NCI-H2107 (cell line): ENCODE measurements around the gene SPI1.

Experiments used
- DNase-seq: peaks from one replicate; lab custom pipeline; 2025; lab: John Stamatoyannopoulos, UW

The SPI1 gene

GRCh38 chr11:47406896-47407745 lies 28.8 kb upstream of the SPI1 start:
- no peak for DNase-seq

DNA sequence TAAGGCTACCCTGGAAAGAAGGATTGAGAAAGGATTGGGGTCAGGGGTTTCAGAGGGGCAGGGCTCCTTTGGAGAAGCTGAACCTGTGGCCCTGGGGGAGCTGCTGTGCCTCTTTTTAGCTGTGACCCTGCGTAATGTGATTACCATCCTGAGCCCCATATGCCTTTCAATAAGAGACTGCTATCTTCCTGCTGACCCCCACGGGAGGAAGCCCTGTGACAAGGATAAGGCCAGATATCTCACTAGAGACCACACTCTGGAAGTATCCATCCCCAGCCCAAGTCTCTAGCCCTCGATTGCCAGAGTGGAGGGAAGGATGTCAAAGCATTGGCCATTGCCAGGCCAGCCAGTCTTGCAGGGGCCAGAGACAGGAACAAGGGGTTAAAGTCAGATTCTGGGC lies 25.2 kb upstream of the SPI1 start:
- no peak for DNase-seq

DNA sequence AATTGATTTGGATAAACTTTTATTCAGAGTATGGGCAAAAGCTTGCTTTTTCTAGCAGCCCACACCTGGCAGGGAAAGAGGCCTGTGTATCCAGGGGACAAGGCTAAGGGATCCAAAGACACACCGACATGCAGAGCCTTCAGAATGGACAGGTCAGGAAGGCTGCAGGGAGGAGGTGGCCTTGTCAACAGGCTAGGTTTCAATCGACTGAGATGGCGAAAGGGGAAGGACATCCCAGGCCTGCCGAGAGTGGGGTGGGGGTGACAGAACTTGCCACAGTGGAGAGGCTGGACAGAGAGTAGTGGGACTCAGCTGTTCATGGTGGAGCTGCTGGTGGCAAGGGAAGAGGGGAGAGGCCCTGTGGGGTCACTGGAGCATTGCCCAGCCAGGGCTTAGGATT lies 24.8 kb upstream of the SPI1 start:
- DNase-seq: no peak

GRCh38 chr11:47400768-47401279 lies 22.5 kb upstream of the SPI1 start:
- DNase-seq: no peak

- DNase-seq: no peak
These were observed 21.8 kb upstream of the SPI1 start for GRCh38 chr11:47399860-47400767.

DNA sequence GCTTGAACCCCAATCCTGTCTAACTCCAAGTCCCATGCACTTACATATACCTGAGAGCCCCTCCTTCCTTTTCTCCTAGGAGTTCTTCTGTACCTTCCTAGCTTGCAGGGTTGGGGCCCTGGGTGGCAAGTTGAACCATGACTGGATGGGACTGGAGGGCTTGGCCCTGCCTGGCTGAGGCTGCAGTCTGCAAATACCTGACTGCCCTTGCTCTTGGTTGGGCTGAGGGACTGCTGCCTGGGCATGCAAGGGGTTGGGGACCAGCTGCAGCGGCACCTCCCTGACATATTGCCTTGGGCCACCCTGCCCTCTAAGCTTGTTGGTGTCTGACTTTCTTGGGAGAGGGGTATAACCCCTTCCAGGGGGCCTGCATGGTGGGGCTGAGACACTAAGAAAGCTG lies 20.2 kb upstream of the SPI1 start:
- no peak for DNase-seq

DNA sequence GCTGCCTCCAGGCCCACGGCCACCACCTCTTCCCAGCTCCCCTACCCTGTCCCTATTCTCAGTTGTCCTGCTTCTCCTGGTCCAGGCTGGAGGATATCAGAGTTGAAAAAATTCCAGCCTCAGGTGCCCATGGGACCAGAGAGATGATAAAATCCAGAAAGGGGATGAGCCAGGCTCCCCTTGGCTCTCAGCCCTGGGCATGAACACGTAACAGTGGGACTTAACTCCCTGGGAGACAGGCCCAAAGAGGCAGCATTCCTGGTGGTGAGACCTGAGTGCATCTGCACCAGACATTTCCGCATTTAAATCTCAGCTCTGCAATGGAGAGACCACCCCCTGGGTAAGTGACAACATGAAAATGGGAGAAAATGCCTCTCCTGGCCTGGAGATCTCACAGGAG lies 19.7 kb upstream of the SPI1 start:
- DNase-seq: no peak

GRCh38 chr11:47396049-47396320 lies 17.6 kb upstream of the SPI1 start:
- no peak for DNase-seq

DNA sequence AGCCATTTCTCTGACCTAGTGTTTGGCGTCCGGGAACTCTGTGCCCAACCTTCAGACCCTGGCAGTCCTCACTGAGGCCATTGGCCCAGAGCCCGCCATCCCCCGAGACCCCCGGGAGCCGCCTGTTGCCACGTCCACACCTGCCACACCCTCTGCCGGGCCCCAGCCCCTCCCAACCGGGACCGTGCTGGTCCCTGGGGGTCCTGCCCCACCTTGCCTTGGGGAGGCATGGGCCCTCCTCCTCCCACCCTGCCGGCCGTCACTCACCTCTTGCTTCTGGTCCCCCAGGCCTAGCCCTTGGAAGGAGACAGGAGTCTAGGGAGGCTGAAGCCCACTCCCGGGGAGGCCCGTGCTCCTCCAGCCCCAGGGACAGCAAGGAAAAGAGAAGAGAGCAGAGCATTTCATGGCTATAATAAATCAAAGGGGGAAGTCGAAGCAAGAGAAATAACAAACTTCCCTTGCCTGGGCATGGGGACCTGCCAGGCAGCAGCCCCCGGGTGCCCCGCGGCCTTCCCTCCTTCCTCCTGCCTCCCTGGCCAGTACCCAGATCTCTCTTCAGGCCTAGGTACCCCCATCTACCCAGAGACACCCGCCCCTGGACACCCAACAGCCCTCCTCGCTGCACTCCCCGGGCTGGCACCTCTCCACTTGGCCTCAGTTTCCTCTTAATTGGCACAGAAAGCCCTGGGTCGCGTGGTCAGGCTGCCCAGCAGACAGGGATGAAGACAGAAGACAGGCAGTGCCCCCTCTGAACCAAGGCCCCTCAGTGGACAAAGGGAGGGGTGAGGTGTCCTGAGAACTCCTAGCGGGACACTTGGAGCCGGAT lies 17.1 kb upstream of the SPI1 start:
- no peak for DNase-seq

DNA sequence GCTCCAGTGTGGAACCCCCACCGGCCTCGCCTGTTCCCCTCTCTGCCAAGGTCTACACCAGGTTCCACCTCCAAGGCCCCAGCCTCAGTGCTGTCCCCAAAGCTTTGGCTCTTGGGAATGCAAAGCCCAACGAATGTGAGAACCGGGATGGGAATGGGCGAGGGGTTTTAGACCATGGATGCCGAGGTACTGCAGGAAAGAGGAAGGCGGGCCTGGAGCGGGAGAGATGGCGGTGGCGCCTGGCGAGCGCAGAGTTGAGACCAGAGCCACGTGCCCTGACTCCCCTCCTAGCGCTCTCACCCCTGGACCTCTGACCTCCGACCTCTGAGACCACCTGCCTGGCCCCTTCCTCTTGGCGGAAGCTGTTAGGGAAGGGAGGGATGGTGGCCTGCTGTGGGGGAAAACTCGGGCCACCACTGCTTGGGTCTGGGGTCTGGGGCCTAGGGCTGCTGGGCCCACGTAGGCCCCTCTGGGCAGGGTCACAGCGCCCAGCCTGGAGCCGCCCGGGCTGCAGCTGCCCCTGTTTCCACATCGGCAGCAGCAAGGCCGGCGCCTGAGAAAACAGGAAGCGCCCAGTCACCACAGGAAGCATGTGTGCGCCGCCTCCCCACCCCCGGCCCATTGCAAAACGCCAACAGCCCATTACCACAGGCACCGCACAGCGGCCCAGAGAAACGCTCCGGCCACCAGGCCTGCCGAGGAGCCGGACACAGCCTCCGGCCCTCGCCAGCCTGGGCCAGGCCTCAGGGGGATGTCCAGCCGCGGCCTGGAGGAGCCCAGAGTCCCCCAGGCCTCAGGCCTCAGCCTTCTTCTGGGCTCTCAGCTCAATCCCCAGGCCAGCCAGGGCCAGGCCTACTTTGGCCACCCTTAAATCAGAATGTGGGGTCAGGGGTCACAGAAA lies 16.2 kb upstream of the SPI1 start:
- no peak for DNase-seq

DNA sequence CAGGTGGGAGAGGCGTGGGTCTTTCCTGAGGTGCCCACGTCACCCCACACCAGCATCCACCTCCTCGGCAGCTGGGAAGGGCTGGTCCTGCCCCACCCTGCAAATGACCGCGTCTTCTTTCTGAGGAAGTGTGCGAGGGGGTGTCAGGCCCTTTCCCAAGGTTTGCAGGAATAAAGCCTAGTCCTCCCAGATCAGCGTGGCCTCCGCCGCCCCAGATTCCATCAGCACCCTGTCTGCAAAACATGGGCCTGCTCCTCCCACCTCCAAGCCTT lies 15.6 kb upstream of the SPI1 start:
- no peak for DNase-seq

- no peak for DNase-seq
These were observed 15.1 kb upstream of the SPI1 start for GRCh38 chr11:47393163-47394049.

DNA sequence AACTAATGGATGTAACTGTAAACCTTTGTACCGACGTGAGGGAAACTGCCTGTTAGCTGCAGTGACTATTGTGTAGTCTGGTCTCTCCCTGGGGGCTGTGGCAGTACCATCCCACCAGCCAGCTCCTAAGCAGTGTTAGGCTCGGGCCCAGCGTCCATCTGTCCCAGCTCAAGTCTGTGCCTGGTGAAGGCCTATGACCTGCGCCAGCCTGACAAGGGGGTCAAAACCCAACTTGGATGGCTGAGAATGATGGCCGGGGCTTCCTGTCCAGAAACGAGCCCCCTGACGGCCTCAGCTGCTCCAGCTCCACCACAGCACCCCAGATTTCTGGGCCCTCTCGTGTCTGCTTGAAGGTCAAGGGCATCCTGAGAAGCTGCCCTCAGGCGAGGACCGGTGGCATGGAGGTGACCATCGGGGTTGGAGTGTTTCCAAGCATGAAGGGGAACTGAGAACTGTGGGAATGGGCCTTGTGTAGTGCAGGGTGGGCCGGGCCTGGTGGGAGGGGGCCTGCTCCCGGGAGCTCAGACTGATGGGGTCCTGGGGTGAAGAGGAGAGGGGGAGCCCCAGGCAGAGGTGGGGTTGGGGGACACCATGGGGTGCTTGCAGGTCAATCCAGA lies 14.3 kb upstream of the SPI1 start:
- DNase-seq: no peak

GRCh38 chr11:47391711-47392432 lies 13.5 kb upstream of the SPI1 start:
- DNase-seq: no peak

DNA sequence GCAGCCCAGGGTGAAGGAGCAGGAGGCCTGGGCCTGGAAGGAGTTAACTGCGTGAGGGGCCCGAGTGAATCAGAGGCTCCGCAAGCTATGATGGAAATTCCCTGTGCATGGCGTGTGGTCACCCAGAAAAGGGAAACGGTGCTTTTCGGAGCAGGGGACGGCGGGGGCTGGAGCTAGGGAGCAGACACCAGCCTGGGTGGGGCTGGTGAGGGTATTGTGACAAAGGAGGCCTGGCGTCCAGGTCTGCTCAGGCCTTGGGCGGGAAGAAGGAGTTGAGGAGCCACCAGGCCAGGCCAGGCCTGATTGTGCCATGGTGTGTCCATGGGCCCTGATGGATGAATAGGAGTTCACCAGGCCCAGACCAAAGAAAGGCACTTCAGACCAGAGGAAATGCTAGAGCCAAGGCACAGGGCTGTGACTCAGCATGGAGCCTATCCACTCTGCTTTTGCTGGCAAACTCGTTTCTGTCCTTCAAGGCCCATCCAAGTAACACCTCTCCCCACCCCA lies 12.8 kb upstream of the SPI1 start:
- DNase-seq: no peak

DNA sequence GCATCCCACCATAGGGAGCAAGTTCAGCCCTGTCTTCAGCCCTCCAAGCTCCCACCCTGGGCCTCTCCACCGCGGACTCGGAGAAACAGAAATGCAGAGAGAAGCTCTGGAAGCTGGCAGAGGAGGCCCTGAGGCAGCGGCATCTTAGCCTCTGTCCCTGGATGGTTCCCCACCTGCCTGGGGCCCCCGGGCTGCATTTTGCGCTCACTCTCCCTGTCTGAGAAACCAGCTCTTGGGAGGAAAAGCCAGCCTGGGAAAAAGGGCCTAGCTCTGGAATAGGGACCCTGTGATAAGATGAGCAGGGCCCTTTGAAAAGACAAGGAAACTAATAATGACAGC lies 12.0 kb upstream of the SPI1 start:
- no peak for DNase-seq

GRCh38 chr11:47389577-47390421 lies 11.5 kb upstream of the SPI1 start:
- no peak for DNase-seq
